IMR-90 (cell line): ENCODE results near the gene BRD1.

Experiments used
- BHLHE40 ChIP-seq: fragments of 150-350 bp; IDR thresholded peaks from 2 replicates; pipeline ENCODE4 v1.6.1; 2016; ENCODE audit warnings: mild to moderate bottlenecking, low read depth, low read length
- CHD1 ChIP-seq: IDR thresholded peaks from 2 replicates; pipeline ENCODE4 v1.6.1; 2012; ENCODE audit warnings: low read depth, low read length, improper control_type of control experiment
- CTCF ChIP-seq: conservative IDR thresholded peaks from 2 replicates; pipeline ENCODE4 v1.5.1; 2012; ENCODE audit warnings: mild to moderate bottlenecking, low read depth, low read length, improper control_type of control experiment
- FOS ChIP-seq: fragments of 150-350 bp; IDR thresholded peaks from 2 replicates; pipeline ENCODE4 v1.6.1; 2016; ENCODE audit warnings: low read depth, low read length
- MAFK ChIP-seq: IDR thresholded peaks from 2 replicates; pipeline ENCODE4 v1.6.1; 2012; ENCODE audit warnings: low read depth, low read length, improper control_type of control experiment
- MAZ ChIP-seq: IDR thresholded peaks from 2 replicates; pipeline ENCODE4 v1.6.1; 2012; ENCODE audit warnings: low read depth, mild to moderate bottlenecking, low read length, improper control_type of control experiment, moderate library complexity, borderline replicate concordance
- POLR2A ChIP-seq: IDR thresholded peaks from 2 replicates; pipeline ENCODE4 v1.6.1; 2012; ENCODE audit warnings: mild to moderate bottlenecking, low read depth, low read length
- RAD21 ChIP-seq: IDR thresholded peaks from 2 replicates; pipeline ENCODE4 v1.6.1; 2012; ENCODE audit warnings: low read length, improper control_type of control experiment
- RFX5 ChIP-seq: IDR thresholded peaks from 2 replicates; pipeline ENCODE4 v1.8.0; 2012; ENCODE audit warnings: low read depth, mild to moderate bottlenecking, low read length, moderate library complexity
- SMC3 ChIP-seq: fragments of 150-350 bp; IDR thresholded peaks from 2 replicates; pipeline ENCODE4 v1.6.1; 2016; ENCODE audit warnings: low read depth, mild to moderate bottlenecking, antibody characterized with exemption, low read length, moderate library complexity
- USF2 ChIP-seq: fragments of 150-350 bp; IDR thresholded peaks from 2 replicates; pipeline ENCODE4 v1.6.1; 2017; ENCODE audit warnings: mild to moderate bottlenecking, antibody characterized with exemption, low read length, low read depth

DNA sequence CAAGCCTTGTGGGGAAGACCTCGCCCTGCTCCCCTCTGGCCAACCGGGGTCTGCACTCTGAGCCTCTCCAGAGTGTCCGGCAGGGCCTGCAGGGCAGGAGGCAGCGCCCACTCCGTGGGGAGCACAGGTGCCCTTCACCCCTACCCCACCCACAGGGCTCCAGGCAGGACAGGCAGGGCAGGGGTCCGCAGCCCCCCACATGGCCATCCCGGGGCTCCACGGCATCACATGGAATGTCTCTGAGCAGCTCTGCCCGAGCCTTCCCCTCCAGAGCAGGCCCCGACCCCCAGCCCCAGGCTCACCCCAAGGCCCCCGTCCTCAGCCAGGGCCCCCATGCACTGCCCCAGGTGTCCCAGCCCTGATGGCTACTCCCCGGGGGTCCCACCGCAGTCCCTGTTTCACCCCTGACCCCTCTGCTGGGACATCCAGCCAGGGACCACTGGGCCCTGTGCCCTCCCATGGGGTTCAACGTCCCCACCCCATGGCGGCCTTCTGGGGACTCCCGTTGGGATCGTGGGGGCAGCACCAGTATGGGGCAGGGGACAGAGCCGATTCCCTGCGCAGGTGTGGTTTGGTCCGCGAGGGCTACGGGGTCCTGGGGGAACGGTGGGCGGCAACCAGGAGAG lies 77.7 kb downstream of the BRD1 start:
- TF ChIP-seq BHLHE40 (no peak), CTCF (no peak), FOS (no peak), RAD21 (no peak), RFX5 (no peak), MAZ (no peak), USF2 (no peak), POLR2A (no peak), SMC3 (no peak), MAFK (no peak), CHD1 (no peak)
